Ovary (tissue), 3 donors: ENCODE results near the gene RBM47.

Experiments used
- POLR2A ChIP-seq: fragments of 450-650 bp; IDR thresholded peaks from one replicate; pipeline ENCODE4 v1.6.1; 2017; ENCODE audit warnings: antibody characterized with exemption, mild to moderate bottlenecking, moderate library complexity
- TF ChIP-seq, protein P1 (sequence below), 3 donors: fragments of 450-650 bp in 2 of 3; fragments of 200-600 bp in 1 of 3; IDR thresholded peaks; one replicate each; pipeline versions ENCODE4 v1.5.1 to v1.8.0; 2016 to 2022; ENCODE audit warnings: antibody characterized with exemption in 3 of 3, mild to moderate bottlenecking in 1 of 3
- donor health status: DM: no; HTN: no; CAD: no.

DNA sequence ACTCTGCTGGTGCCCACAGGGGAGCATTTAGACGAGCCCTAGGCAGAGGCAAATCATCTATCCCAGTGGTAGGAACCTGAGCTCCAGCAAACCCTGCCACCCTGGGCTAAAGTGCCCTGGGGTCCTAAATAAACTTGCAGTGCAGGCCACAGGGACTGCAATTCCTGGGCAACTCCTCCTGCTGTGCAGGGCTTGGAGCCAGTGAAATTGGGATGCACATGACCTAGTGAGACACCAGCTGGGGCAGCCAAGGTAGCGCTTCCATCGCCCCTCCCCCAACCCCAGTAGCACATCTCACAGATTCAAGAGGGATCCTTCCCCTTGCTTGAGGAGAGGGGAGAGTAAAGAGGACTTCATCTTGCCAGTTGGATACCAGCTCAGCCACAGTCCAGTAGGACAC is 250.4 kb downstream of the RBM47 start:
- TF ChIP-seq, protein P1, sequence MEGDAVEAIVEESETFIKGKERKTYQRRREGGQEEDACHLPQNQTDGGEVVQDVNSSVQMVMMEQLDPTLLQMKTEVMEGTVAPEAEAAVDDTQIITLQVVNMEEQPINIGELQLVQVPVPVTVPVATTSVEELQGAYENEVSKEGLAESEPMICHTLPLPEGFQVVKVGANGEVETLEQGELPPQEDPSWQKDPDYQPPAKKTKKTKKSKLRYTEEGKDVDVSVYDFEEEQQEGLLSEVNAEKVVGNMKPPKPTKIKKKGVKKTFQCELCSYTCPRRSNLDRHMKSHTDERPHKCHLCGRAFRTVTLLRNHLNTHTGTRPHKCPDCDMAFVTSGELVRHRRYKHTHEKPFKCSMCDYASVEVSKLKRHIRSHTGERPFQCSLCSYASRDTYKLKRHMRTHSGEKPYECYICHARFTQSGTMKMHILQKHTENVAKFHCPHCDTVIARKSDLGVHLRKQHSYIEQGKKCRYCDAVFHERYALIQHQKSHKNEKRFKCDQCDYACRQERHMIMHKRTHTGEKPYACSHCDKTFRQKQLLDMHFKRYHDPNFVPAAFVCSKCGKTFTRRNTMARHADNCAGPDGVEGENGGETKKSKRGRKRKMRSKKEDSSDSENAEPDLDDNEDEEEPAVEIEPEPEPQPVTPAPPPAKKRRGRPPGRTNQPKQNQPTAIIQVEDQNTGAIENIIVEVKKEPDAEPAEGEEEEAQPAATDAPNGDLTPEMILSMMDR (IDR thresholded peaks at IDR 0.05), result no peak
- TF ChIP-seq POLR2A, result no peak
